Activated CD4-positive, CD25-positive, alpha-beta regulatory T cell (primary cell): ENCODE measurements around the gene TUBE1.
A peak's percentile ranks its signal among the peaks of the same experiment; 100 is the strongest.
"Not testable (repeated sequence)": the region's sequence is repeated elsewhere in the genome, so short reads cannot be mapped to it uniquely, and the experiment has no call there.

ENCODE experiments used
- DNase-seq, 4 experiments: peaks; one replicate each; lab custom pipeline; 2025; lab: John Stamatoyannopoulos, UW

TUBE1 gene, protein sequence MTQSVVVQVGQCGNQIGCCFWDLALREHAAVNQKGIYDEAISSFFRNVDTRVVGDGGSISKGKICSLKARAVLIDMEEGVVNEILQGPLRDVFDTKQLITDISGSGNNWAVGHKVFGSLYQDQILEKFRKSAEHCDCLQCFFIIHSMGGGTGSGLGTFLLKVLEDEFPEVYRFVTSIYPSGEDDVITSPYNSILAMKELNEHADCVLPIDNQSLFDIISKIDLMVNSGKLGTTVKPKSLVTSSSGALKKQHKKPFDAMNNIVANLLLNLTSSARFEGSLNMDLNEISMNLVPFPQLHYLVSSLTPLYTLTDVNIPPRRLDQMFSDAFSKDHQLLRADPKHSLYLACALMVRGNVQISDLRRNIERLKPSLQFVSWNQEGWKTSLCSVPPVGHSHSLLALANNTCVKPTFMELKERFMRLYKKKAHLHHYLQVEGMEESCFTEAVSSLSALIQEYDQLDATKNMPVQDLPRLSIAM

DNA sequence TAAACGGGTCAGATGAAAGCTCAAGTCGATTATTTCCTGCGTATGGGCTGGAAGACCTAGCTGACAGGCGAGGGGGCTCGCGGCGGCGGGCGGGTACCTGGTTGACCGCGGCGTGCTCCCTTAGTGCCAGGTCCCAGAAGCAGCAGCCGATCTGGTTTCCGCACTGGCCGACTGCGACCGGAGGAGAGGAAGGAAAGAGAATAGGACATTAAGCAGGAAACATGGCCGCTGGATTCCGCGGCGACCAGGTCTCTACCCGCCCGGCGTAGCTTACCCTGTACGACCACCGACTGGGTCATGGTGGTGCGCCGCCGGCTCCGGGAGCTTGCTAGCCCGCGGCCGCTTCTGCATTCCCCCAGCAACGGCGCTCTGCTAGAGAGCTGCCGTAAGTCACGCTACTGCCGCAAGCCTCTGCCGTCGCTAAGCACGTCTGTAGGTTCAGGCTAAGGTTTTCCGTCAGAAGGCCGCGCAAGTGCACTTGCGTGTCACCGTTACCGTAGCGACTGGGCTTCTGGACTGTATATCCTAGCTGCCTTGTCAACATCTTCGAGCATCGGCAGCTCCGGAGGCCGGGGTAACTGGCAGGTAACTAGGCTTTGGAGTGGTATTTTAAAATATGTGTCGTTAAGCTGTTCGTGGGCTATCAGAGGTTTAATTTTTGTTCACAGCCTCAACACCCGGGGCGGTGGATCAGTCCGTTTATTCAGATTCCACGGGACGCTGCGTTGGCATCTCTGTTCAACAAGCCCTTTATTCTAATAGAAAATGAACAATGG is at the start of gene TUBE1, which contains the start of gene FAM229B:
Gene TUBE1, minus strand, starts transcription at position 347 of the 776 bp plus-strand sequence. Its CDS starts 48 bp downstream, at position 299.
Gene FAM229B, plus strand, starts transcription at position 456 of the 776 bp plus-strand sequence. CDS start 11,693 bp downstream, outside the sequence.
- peak; percentile 54 to 80 (median 72) for DNase-seq

DNA sequence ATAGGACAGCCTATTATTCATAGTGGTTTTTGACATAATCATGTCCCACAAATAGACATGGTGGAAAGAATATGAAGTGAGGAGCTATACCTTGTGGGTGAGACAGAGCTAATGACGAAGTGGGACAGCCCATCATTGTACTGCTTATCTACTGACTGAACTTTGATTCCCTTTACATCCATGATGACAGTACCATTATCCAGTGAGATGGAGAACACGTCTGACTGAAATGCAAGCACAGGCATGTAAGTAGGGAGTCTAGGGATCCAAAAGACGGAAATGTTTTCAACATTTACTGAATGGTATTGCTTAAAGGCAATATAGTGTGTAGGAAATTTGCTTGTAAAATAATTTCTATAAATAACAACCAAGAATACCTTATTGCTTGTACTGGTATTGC is 43.6 kb upstream of the TUBE1 start:
- DNase-seq, result no peak

DNA sequence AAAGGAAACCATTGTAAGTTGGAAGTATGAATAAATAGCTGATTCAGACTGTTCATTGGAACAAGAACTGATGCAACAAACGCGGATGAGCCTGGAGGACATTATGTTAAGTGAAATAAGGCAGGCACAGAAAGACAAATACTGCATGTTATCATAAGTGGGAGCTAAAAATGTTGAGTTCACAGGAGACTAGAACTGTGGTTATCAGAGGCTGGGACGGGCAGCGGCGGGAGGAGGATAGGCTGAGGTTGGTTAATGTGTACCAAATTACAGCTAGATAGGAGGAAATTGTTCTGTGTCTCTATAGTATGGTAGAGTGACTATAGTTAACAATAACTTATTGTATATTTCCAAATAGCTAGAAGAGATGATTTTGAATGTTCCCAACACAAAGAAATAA is 40.9 kb upstream of the TUBE1 start:
- DNase-seq, result no peak

DNA sequence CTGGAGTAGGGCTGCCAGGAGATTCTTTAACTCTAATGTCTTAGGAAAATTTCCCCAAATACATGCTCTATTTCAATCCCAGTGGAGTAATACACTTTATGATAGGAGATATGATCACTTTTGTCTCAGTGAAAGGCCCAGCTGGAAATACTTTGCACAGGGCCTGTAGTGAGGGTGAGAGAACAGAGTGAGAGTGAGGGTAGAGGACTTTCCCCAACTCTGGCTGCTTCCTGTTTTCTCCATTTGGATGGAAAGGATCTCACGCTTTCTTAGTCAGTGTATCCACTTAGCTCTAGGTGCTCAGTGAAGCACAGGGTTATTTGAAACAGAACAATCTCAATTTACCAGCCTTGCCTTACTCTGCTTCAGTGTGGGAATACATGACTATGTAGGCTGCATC is 36.7 kb upstream of the TUBE1 start:
- DNase-seq, result no peak

DNA sequence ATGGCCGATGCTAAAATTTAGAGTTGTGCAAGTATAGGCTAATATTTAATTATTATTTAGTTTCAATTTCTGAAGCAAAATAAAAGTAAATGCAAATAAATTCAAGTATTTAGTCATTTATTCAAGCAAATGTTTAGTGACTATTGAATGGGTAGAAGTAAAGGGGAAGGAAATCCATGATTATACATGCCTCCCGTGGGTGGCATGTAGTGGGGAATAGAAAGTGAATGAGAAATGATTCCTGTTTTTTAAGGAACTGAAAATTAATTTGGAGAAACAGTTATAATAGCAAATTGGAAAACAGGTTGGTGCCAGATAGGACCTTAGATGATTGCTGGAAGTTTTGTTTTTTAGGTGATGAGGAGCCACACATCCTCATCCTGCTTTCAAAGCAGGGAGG is 35.5 kb upstream of the TUBE1 start:
- no peak for DNase-seq

DNA sequence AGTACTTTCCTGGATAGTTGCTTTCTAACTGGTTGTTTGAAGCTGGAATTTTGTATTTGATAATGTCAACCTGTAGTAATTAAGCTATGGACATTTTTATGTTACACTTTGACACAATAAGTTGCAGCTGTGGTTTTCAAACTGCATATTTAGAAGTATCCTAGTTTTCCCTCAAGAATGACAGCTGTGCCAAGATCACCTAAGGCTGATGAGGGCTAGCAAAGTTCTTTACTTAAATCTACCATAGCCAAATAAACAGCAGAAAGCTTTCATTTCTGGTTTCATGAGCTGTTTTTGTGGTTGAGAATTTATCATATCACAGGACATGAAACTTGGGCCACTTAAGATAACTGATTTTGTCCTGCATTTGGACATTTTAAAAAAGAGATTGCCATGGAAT is 30.8 kb upstream of the TUBE1 start:
- no peak for DNase-seq

DNA sequence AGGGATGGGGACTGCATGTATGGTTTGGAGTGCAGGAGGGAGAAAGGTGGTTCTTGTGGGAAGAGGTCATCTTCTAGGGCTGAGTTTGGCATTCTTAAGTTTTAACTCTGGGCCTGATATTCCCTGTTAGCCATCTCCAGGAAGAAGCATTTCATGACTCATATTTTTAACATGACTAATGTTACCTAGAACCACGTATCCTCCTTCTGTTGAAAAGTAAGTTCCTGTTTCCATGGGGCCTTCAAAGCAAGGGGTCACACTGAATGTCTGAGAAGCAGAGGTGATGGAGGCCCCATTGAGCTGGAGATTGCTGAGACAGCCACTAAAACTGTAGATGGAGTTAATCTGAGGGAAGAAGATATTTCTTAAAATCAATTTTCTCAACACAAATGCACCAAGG is 30.3 kb upstream of the TUBE1 start:
- no peak for DNase-seq

DNA sequence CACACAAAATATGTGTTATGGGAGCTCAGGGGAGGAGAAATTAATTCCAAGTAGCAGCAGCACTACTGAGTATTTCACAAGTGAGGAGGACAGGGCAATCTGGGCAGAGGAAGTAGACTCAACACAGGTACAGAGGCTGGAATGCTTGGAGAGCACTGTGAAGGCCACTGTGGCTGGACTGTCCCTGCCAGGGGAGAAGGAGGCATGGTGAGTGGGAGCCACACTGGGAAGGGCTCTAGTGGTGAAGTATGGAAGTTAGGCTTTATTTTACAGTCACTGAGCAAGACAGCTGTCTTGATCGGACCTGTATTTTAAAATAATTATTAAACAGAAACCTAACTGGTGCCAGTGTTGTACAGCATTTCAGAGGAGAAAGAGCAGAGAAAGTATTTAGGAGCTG is 28.9 kb upstream of the TUBE1 start:
- no peak for DNase-seq

DNA sequence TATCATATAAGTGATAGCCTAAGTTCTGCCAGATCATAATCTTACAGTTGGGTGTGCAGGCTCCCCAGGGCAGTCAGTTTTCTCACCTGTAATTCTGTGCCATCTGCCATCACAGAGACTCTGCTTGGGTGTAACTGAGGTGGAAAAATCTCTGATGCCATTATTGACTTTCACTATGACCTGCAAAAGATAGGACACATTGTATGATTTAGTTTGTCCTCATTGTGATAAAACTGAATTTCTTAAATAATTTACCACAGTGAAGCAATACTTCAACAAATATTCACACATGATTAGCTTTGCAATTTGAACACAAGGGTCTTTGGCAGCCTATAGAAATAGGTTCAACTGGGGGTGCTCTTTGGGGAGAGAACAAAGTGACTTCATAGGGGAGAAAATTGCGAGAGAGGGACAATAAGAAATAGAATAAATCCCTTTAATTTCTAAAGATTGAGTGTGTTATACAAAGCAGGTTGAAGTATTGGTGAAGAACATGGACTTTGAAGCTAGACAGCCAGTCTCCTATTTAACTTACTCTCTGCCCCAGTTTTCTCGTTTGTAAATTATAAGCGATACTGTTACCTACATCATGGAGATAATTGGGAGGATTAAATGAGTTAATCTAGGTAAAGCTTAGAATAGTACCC is 27.4 kb upstream of the TUBE1 start:
- DNase-seq, result no peak

DNA sequence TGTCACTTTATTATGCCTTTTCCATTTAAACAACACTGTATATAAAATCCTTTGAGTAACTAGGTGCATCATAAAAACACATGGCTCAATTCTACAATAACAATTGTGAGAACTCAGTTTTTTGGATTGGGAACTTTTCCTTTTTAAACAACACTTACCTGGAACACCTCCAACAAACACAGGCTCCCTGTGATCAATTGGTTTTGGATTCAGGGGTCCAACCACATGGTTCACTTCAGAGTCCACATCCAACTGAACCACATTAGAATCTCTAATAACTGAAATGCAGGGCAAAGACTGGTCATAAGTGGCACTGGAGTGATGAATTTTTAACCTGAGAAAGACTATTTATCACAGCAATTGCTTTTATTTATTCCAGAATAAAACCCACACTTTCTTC is 26.6 kb upstream of the TUBE1 start:
- no peak for DNase-seq

DNA sequence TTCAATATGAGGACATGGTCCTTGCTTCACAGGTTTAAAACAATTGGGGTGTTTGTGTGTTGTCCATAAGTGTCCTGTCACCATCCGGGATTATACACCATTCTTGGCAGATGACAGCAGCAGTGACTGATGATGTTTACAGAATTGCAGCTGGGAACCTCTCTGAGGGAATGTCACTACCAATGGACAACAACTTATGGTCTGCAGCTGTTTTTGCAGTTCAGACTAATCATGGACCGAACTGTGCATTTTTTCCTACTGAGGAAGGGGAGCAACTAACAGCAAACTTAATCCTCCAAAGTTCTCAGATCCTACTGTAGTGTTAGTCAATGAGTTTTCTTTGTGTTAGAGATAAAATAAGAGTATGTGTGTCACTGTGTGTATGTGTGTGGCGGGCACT is 26.1 kb upstream of the TUBE1 start:
- DNase-seq, result no peak

DNA sequence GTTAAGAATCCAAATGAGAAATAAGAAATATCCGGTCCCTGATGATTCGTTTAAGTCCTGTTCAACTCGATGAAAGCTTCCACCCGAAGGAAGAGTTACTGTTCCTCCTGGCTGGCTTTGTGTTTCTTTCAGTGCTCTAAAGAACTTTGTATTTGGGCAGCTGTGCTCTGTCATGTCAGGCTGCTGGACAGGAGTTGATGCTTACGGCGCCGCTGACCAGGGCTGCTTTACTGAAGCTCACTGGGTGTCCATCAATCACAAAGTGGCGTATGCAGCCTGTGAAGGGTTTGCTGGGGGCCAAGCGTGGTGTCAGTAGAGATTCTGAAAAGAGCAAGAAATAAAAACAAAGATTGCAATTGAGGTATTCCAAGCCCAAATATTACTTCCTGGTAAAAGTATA is 22.0 kb upstream of the TUBE1 start:
- DNase-seq, result no peak

DNA sequence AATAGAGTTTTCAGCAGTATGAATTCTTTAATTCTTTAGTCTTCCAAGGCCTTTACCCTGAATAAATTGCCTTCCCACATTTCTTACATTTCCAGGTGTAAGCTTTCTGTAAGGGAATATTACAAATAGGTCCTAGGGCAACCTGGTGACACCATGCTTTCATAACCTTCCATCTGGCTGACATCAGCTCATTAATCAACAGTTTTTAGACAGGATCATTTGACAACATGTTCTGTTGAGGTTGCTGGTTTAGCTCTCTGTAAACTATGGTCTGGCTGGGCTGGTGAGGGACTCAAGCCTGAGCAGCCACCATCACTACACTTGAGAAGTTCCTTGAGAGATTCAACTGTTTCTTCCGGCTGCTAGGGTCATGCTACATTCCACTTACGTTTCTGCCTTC is 19.3 kb upstream of the TUBE1 start:
- DNase-seq, result no peak

DNA sequence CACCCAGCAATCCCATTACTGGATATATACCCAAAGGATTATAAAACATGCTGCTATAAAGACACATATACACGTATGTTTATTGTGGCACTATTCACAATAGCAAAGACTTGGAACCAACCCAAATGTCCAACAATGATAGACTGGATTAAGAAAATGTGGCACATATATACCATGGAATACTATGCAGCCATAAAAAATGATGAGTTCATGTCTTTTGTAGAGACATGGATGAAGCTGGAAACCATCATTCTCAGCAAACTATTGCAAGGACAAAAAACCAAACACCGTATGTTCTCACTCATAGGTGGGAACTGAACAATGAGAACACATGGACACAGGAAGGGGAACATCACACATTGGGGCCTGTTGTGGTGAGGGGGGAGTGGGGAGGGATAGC is 18.7 kb upstream of the TUBE1 start:
- not testable (repeated sequence) for DNase-seq

DNA sequence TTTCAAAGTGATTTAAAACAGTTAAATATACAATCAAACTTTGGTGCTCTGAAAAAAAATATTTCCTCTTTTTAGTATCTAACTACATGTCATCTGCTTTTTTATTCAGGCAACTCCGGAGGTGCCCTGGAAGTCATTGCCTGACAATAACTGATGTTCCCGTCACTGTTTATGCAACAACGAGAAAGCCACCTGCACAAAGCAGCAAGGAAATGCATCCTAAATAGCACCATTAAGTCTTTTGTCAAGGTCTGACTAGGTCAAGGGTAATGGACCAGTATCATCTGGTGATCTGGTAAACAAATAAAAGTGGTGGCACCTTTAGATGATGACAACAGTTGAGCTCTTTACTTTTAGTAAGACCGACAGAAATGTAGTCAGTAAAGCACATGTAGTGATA is 13.3 kb upstream of the TUBE1 start:
- no peak for DNase-seq

DNA sequence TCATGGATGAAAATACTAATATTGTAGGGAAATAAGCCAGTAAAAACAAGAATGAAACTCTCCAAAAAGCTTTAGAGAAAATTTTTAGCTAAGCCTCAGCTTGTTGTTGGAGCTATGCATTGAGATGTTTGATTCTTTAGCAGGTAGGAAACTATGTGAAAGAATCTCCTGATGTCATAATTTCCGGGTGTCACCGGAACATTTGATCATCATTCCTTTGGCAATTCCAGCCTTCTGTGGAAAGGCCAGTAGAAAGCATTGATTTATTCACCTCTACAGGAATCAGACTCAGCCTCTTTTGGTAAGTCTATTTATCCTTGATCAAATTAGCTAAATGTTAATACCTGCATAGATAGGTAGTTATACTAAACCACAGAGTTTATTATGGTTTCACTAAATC is 9.6 kb upstream of the TUBE1 start:
- DNase-seq, result no peak

DNA sequence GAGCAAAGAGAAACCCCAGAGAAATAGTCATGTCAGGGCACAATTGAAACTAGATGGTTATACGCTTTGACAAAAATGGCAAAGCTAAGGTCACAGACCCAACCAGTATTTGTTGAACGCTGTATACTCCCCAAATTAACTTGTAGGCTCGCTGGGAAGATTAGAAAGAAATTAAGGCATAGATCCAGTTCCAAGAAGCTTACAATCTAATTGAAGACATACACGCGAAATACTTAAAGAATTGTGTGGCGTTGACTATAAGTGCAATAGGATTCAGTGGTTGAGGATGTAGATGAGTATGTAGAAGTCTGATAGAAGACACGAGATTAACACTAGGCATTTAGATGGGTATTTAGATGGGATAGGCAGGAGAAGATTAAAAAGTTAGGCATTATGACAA is 634 bp upstream of the TUBE1 start:
- DNase-seq, result no peak

DNA sequence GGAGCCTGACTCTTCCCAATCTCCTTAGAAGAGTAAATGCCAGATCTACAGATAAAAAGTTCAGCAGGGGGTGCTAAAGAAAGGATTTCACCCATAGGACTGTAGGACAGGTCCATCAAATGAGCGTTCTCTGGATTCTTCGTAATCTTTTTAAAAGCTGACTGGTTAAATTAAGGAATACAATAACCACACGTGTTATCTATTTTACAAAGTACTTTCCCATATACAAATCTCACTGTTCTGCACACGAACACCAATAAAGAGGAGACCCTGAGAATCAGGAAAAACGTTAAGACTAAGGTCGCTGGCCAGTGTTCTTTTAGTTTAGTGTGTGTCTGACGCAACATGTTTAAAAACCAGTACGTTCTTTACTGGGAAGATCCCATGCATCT is 542 bp downstream of the TUBE1 start:
- DNase-seq, result no peak

DNA sequence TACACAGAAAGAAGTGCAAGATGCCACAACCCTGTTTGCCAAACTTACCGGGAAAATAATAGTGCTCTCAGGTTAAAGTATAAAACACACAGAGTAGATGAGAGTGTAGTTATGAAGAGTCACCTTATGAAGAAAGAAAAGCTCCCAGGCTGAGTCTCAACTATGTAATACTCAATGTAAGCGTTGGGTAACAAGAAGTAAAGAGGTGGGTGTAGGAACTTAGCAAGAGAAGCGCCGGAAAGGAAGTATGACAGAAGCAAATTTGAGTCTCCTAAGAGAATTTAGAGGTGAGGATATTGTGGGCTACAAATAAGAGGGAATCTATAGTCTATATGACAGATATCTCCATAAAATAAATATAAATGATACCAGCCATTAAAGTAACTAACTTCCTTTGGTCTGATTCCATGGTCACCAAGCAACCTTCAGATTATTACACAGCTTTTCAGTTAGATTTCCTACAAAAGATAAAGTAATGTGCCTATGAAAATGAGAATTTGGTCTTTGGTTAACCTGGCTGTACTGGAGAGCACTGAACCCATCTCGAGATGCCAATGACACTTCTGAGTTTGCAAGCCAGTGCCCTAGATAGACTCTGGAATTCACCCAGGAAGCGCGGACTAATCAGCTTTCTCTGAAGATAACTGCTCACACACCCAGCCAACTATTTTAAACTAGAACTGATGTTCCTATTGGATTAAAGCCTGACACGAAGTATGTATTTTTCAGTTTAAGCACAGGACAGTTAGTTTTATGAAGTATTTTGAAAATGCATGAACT is 1.8 kb downstream of the TUBE1 start:
- no peak for DNase-seq

DNA sequence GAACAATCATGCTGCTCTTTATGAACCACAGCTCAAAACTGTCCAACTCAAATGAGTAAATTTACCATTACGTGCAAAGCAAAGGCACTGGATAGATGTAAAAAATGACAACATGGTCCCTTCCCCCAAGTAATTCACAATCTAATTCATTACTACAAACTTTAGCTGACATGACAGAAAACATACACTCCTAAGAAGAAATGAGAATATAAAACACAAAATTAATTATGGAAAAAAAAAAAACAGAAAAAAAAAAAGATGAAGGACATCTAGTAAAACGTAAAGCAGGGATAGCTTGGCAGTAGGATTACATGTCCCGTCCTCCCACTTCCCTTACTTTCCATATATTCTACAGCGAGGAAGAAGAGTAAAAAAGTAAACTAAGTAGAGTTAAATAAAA is 5.7 kb downstream of the TUBE1 start:
- DNase-seq, result no peak

DNA sequence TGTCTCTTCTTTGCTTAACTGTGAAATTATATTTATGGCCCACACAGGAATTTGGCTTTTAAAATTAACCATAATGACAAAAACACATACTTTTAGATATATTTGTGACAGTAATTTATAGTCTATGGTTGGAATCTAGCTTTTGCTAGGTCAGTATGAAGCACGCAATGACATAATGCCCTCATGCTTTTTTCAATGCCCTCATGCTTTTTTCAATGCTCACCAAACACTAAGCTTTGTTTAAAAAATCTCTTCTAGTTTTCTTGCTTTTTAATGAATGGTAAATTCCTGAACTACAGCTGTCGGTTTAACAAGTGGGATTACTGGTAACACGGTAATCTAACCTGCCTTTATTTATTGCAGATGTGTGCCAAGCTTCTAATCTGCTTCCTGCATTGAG is 20.7 kb downstream of the TUBE1 start:
- DNase-seq, result no peak

DNA sequence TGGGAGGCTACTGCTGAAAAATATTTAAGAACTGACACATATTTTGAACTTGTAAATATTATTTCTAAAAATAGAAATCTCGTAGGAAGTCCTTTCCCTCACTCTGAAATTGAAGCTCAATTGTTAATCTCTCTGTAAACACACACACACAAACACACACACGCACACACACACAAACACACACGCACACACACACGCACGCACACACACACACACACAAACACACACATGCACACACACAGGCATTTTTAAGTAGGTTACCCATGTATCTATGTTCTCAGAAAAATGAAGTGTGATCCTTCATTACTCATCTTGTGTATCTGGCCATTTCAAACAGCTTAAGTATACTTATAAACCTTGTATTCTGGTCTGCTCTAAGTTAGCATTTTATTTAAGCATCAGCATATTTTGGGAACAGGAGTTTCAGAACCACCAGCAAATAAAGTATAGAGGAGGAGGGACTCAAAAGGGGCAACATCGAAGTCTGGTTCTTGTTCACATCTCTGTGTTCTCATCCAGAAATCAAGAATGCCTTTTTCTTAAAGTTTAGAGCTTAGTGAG is 21.8 kb downstream of the TUBE1 start:
- DNase-seq, result no peak
